ENCODE results near the gene PACSIN1. TPM values are rescaled to one million over a fixed set of nuclear protein-coding genes. Genes with fewer than 3 reads are reported as not detected.

PACSIN1 gene
- under 1 TPM in 1 of 2 donors, not detected in 1; 0.97 TPM for total RNA-seq

GRCh38 chr6:34465531-34466241, at the start of gene PACSIN1:
PACSIN1 (plus strand) TSS chr6:34466076; CDS start chr6:34526306, 60,230 bp downstream.
- Mint-ChIP-seq H3K36me3 (no peaks in the 10 kb centered on the region), H3K9me3 (no peaks in the 10 kb centered on the region), H3K27ac (no peak within 1 kb of the TSS)
- ATAC-seq: peak; percentile 44 to 81
- DNase-seq (ENCODE audit: low spot score in 2 of 2): peak in 1 of 2 donors; percentile 42

GRCh38 chr6:34416877-34417371, 49.0 kb upstream of the PACSIN1 start:
- ATAC-seq (peak in 1 of 2 donors; percentile 9), DNase-seq (ENCODE audit: low spot score in 2 of 2) (no peak)
- Mint-ChIP-seq H3K36me3 (peaks cover 20 to 35% of the 10 kb centered on the region in 2 donors), H3K9me3 (no peaks in the 10 kb centered on the region), H3K27ac (peak overlapping the region in 1 of 2 donors; percentile 39)

- DNase-seq (ENCODE audit: low spot score in 2 of 2) (no peak), ATAC-seq (no peak)
- H3K9me3 Mint-ChIP-seq: no peaks in the 10 kb centered on the region
- H3K36me3 Mint-ChIP-seq: peaks cover 20 to 42% of the 10 kb centered on the region in 2 donors
- peak overlapping the region in 1 of 2 donors; percentile 23 for H3K27ac Mint-ChIP-seq
These were observed 47.5 kb upstream of the PACSIN1 start for GRCh38 chr6:34418367-34418766.

- Mint-ChIP-seq H3K36me3 (peaks cover 32 to 55% of the 10 kb centered on the region in 2 donors), H3K27ac (peak overlapping the region; percentile 85 to 98), H3K9me3 (no peaks in the 10 kb centered on the region)
- DNase-seq (ENCODE audit: low spot score in 2 of 2) (no peak), ATAC-seq (no peak)
These were observed 42.6 kb upstream of the PACSIN1 start for GRCh38 chr6:34423254-34423653.

GRCh38 chr6:34424200-34425131, 41.4 kb upstream of the PACSIN1 start:
- H3K27ac Mint-ChIP-seq: peak overlapping the region; percentile 98 to 100
- H3K36me3 Mint-ChIP-seq: peaks cover 26 to 50% of the 10 kb centered on the region in 2 donors
- DNase-seq (ENCODE audit: low spot score in 2 of 2): no peak
- ATAC-seq: no peak
- H3K9me3 Mint-ChIP-seq: no peaks in the 10 kb centered on the region

- Mint-ChIP-seq H3K9me3 (no peaks in the 10 kb centered on the region), H3K36me3 (peaks cover 26 to 45% of the 10 kb centered on the region in 2 donors), H3K27ac (peak overlapping the region; percentile 98 to 100)
- ATAC-seq (no peak), DNase-seq (ENCODE audit: low spot score in 2 of 2) (no peak)
These were observed 40.8 kb upstream of the PACSIN1 start for GRCh38 chr6:34425132-34425497.

- Mint-ChIP-seq H3K36me3 (peaks cover 26 to 43% of the 10 kb centered on the region in 2 donors), H3K27ac (peak within 1 kb of the TSS; percentile 98 to 100), H3K9me3 (no peaks in the 10 kb centered on the region)
- ATAC-seq: peak; percentile 96
- peak; percentile 96 for DNase-seq (ENCODE audit: low spot score in 2 of 2)
These were observed 40.1 kb upstream of the PACSIN1 start, which contains the start of gene RPS10 for GRCh38 chr6:34425498-34426410. RPS10 (minus strand) TSS chr6:34426069; CDS start chr6:34425221, 848 bp downstream.

GRCh38 chr6:34435916-34436315, 30.0 kb upstream of the PACSIN1 start:
- ATAC-seq (no peak), DNase-seq (ENCODE audit: low spot score in 2 of 2) (no peak)
- peaks cover 0 to 6% of the 10 kb centered on the region in 2 donors for H3K36me3 Mint-ChIP-seq
- no peak overlapping the region for H3K27ac Mint-ChIP-seq
- H3K9me3 Mint-ChIP-seq: peaks cover 6 to 7% of the 10 kb centered on the region in 2 donors

- ATAC-seq (no peak), DNase-seq (ENCODE audit: low spot score in 2 of 2) (no peak)
- Mint-ChIP-seq H3K36me3 (peaks cover 0 to 6% of the 10 kb centered on the region in 2 donors), H3K9me3 (peaks cover 6 to 7% of the 10 kb centered on the region in 2 donors), H3K27ac (no peak overlapping the region)
These were observed 28.9 kb upstream of the PACSIN1 start for GRCh38 chr6:34436803-34437643.

GRCh38 chr6:34437644-34437970, 28.3 kb upstream of the PACSIN1 start:
- peaks cover 0 to 6% of the 10 kb centered on the region in 2 donors for H3K36me3 Mint-ChIP-seq
- H3K27ac Mint-ChIP-seq: no peak overlapping the region
- ATAC-seq (no peak), DNase-seq (ENCODE audit: low spot score in 2 of 2) (no peak)
- H3K9me3 Mint-ChIP-seq: peaks cover 6 to 7% of the 10 kb centered on the region in 2 donors

- Mint-ChIP-seq H3K27ac (no peak overlapping the region), H3K9me3 (peaks cover 6 to 7% of the 10 kb centered on the region in 2 donors), H3K36me3 (peaks cover 0 to 6% of the 10 kb centered on the region in 2 donors)
- ATAC-seq: no peak
- no peak for DNase-seq (ENCODE audit: low spot score in 2 of 2)
These were observed 27.2 kb upstream of the PACSIN1 start for GRCh38 chr6:34438705-34439104.

GRCh38 chr6:34439442-34439841, 26.4 kb upstream of the PACSIN1 start:
- DNase-seq (ENCODE audit: low spot score in 2 of 2) (no peak), ATAC-seq (no peak)
- Mint-ChIP-seq H3K36me3 (peaks cover 0 to 6% of the 10 kb centered on the region in 2 donors), H3K9me3 (peaks cover 6 to 7% of the 10 kb centered on the region in 2 donors), H3K27ac (no peak overlapping the region)

- H3K9me3 Mint-ChIP-seq: peaks cover 6 to 7% of the 10 kb centered on the region in 2 donors
- no peak overlapping the region for H3K27ac Mint-ChIP-seq
- peaks cover 0 to 6% of the 10 kb centered on the region in 2 donors for H3K36me3 Mint-ChIP-seq
- ATAC-seq (no peak), DNase-seq (ENCODE audit: low spot score in 2 of 2) (no peak)
These were observed 24.4 kb upstream of the PACSIN1 start for GRCh38 chr6:34441526-34441925.

GRCh38 chr6:34445313-34445860, 20.5 kb upstream of the PACSIN1 start:
- DNase-seq (ENCODE audit: low spot score in 2 of 2) (no peak), ATAC-seq (no peak)
- Mint-ChIP-seq H3K27ac (no peak overlapping the region), H3K36me3 (no peaks in the 10 kb centered on the region), H3K9me3 (no peaks in the 10 kb centered on the region)

GRCh38 chr6:34447386-34447785, 18.5 kb upstream of the PACSIN1 start:
- Mint-ChIP-seq H3K9me3 (no peaks in the 10 kb centered on the region), H3K36me3 (no peaks in the 10 kb centered on the region), H3K27ac (no peak overlapping the region)
- ATAC-seq (no peak), DNase-seq (ENCODE audit: low spot score in 2 of 2) (no peak)

Measured in activated naive CD4-positive, alpha-beta T cell treated with anti-CD3 and anti-CD28 coated beads, Interleukin-2, amount 50 U/mL, for 72 hours (primary cell).